Activated CD4-positive, alpha-beta T cell treated with anti-CD3 and anti-CD28 coated beads, Interleukin-2, amount 50 U/mL, for 24 hours (primary cell): Measurements from ENCODE around the gene TMTC2.
"Not testable (repeated sequence)": the region's sequence is repeated elsewhere in the genome, so short reads cannot be mapped to it uniquely, and the experiment has no call there.

Source experiments
- DNase-seq, 2 donors: peaks; one replicate each; pipeline ENCODE4 v3.0.0-alpha.2; 2020; ENCODE audit warnings: low read depth in 1 of 2, low spot score in 1 of 2

The TMTC2 gene

GRCh38 chr12:82838827-82839226 is 152.1 kb downstream of the TMTC2 start:
- DNase-seq = no peak

- DNase-seq = no peak
Observed at GRCh38 chr12:82839796-82840195, 153.1 kb downstream of the TMTC2 start.

GRCh38 chr12:82841487-82841904 is 154.8 kb downstream of the TMTC2 start:
- DNase-seq = no peak

- no peak for DNase-seq
Observed at GRCh38 chr12:82842480-82842879, 155.8 kb downstream of the TMTC2 start.

- not testable (repeated sequence) for DNase-seq
Observed at GRCh38 chr12:82845076-82845475, 158.4 kb downstream of the TMTC2 start.

- no peak for DNase-seq
Observed at GRCh38 chr12:82848845-82849244, 162.1 kb downstream of the TMTC2 start.

- DNase-seq = no peak
Observed at GRCh38 chr12:82852529-82852928, 165.8 kb downstream of the TMTC2 start.

- DNase-seq = no peak
Observed at GRCh38 chr12:82855872-82856271, 169.2 kb downstream of the TMTC2 start.

GRCh38 chr12:82857276-82857675 is 170.6 kb downstream of the TMTC2 start:
- DNase-seq = no peak

- DNase-seq = no peak
Observed at GRCh38 chr12:82857911-82858533, 171.3 kb downstream of the TMTC2 start.

GRCh38 chr12:82858534-82858917 is 171.8 kb downstream of the TMTC2 start:
- no peak for DNase-seq

GRCh38 chr12:82862069-82862841 is 175.5 kb downstream of the TMTC2 start:
- no peak for DNase-seq

- DNase-seq = no peak
Observed at GRCh38 chr12:82862876-82863649, 176.4 kb downstream of the TMTC2 start.

GRCh38 chr12:82866227-82866775 is 179.6 kb downstream of the TMTC2 start:
- no peak for DNase-seq

GRCh38 chr12:82866946-82867345 is 180.2 kb downstream of the TMTC2 start:
- no peak for DNase-seq

GRCh38 chr12:82867762-82868500 is 181.2 kb downstream of the TMTC2 start:
- no peak for DNase-seq

GRCh38 chr12:82870771-82871377 is 184.2 kb downstream of the TMTC2 start:
- DNase-seq = no peak

GRCh38 chr12:82872088-82872487 is 185.4 kb downstream of the TMTC2 start:
- no peak for DNase-seq

GRCh38 chr12:82873309-82873708 is 186.6 kb downstream of the TMTC2 start:
- DNase-seq = no peak

- DNase-seq = no peak
Observed at GRCh38 chr12:82873951-82874350, 187.2 kb downstream of the TMTC2 start.

GRCh38 chr12:82874945-82875344 is 188.2 kb downstream of the TMTC2 start:
- no peak for DNase-seq
